WTC11 (cell line): ENCODE data around the gene R3HDM1.

Experiments
- ATF6 ChIP-seq: sonication (generic); formaldehyde crosslinking; IDR thresholded peaks from 2 replicates; pipeline ENCODE4 v1.8.1; 2023; ENCODE audit warnings: mild to moderate bottlenecking, missing genetic modification reagents
- CREM ChIP-seq: sonication (generic); formaldehyde crosslinking; IDR thresholded peaks from 2 replicates; pipeline ENCODE4 v1.8.1; 2022; ENCODE audit warnings: mild to moderate bottlenecking, missing genetic modification reagents, moderate library complexity
- CTCF ChIP-seq: fragments of 200-600 bp; IDR thresholded peaks from 2 replicates; pipeline ENCODE4 v1.8.0; 2022; ENCODE audit warnings: antibody characterized with exemption
- ELF4 ChIP-seq: sonication (generic); formaldehyde crosslinking; IDR thresholded peaks from 2 replicates; pipeline ENCODE4 v1.8.1; 2022; ENCODE audit warnings: low read depth, mild to moderate bottlenecking, moderate library complexity, missing genetic modification reagents
- ESRRA ChIP-seq: sonication (generic); formaldehyde crosslinking; IDR thresholded peaks from 2 replicates; pipeline ENCODE4 v1.8.1; 2022; ENCODE audit warnings: mild to moderate bottlenecking, missing genetic modification reagents, borderline replicate concordance
- NR2C2 ChIP-seq: sonication (generic); formaldehyde crosslinking; IDR thresholded peaks from 2 replicates; pipeline ENCODE4 v1.8.0; 2022; ENCODE audit warnings: mild to moderate bottlenecking, missing genetic modification reagents
- OVOL2 ChIP-seq: fragments of 250-450 bp; sonication (Bioruptor Pico); IDR thresholded peaks from 2 replicates; pipeline ENCODE4 v1.9.0; 2021; ENCODE audit warnings: mild to moderate bottlenecking, borderline replicate concordance
- PRDM15 ChIP-seq: sonication (generic); formaldehyde crosslinking; IDR thresholded peaks from 2 replicates; pipeline ENCODE4 v1.8.0; 2022; ENCODE audit warnings: missing genetic modification reagents
- TEAD4 ChIP-seq: sonication (generic); formaldehyde crosslinking; IDR thresholded peaks from 2 replicates; pipeline ENCODE4 v1.8.0; 2022; ENCODE audit warnings: mild to moderate bottlenecking, missing genetic modification reagents
- TP53 ChIP-seq: sonication (generic); formaldehyde crosslinking; IDR thresholded peaks from 2 replicates; pipeline ENCODE4 v1.8.1; 2023; ENCODE audit warnings: mild to moderate bottlenecking, missing genetic modification reagents
- USF1 ChIP-seq: sonication (generic); formaldehyde crosslinking; IDR thresholded peaks from 2 replicates; pipeline ENCODE4 v1.8.0; 2022; ENCODE audit warnings: mild to moderate bottlenecking, missing genetic modification reagents
- ZNF219 ChIP-seq: sonication (generic); formaldehyde crosslinking; IDR thresholded peaks from 2 replicates; pipeline ENCODE4 v1.8.0; 2023; ENCODE audit warnings: missing genetic modification reagents, mild to moderate bottlenecking, borderline replicate concordance
- TF ChIP-seq, protein P1 (sequence below): sonication (generic); formaldehyde crosslinking; conservative IDR thresholded peaks from 2 replicates; pipeline ENCODE4 v1.8.1; 2022; ENCODE audit warnings: mild to moderate bottlenecking, missing genetic modification reagents
- TF ChIP-seq, protein P2 (sequence below): sonication (generic); formaldehyde crosslinking; IDR thresholded peaks from 2 replicates; pipeline ENCODE4 v1.8.1; 2022; ENCODE audit warnings: low read depth, mild to moderate bottlenecking, moderate library complexity, missing genetic modification reagents, borderline replicate concordance

GRCh38 chr2:135603543-135603942, 72.3 kb downstream of the R3HDM1 start:
- TF ChIP-seq CTCF (no peak), CREM (no peak), TEAD4 (CRISPR knock-in tag) (no peak), ZNF219 (CRISPR knock-in tag) (no peak), ESRRA (CRISPR knock-in tag) (no peak), TP53 (CRISPR knock-in tag) (no peak), ATF6 (no peak), NR2C2 (CRISPR knock-in tag) (no peak), ELF4 (CRISPR knock-in tag) (no peak), OVOL2 (no peak), PRDM15 (CRISPR knock-in tag) (no peak), USF1 (CRISPR knock-in tag) (no peak)
- TF ChIP-seq, protein P1, sequence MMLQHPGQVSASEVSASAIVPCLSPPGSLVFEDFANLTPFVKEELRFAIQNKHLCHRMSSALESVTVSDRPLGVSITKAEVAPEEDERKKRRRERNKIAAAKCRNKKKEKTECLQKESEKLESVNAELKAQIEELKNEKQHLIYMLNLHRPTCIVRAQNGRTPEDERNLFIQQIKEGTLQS (CRISPR knock-in tag) = no peak
- TF ChIP-seq, protein P2, sequence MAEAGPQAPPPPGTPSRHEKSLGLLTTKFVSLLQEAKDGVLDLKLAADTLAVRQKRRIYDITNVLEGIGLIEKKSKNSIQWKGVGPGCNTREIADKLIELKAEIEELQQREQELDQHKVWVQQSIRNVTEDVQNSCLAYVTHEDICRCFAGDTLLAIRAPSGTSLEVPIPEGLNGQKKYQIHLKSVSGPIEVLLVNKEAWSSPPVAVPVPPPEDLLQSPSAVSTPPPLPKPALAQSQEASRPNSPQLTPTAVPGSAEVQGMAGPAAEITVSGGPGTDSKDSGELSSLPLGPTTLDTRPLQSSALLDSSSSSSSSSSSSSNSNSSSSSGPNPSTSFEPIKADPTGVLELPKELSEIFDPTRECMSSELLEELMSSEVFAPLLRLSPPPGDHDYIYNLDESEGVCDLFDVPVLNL (CRISPR knock-in tag) = no peak
